Activated naive CD8-positive, alpha-beta T cell (primary cell): ENCODE measurements around the gene RCE1.

Experiments
- H3K27ac Mint-ChIP-seq: one replicate; pipeline ENCODE4 v1.8.0; 2021; ENCODE audit warnings: mixed read lengths
- H3K27me3 Mint-ChIP-seq: one replicate; pipeline ENCODE4 v1.8.0; 2021; ENCODE audit warnings: mixed read lengths
- H3K36me3 Mint-ChIP-seq: one replicate; pipeline ENCODE4 v1.8.0; 2021; ENCODE audit warnings: mixed read lengths
- H3K4me1 Mint-ChIP-seq: one replicate; pipeline ENCODE4 v1.8.0; 2021; ENCODE audit warnings: low read depth, mixed read lengths
- H3K4me3 Mint-ChIP-seq: one replicate; pipeline ENCODE4 v1.8.0; 2021; ENCODE audit warnings: mild to moderate bottlenecking, mixed read lengths
- H3K9me3 Mint-ChIP-seq: one replicate; pipeline ENCODE4 v1.8.0; 2021; ENCODE audit warnings: low read depth, mixed read lengths

RCE1 gene

DNA sequence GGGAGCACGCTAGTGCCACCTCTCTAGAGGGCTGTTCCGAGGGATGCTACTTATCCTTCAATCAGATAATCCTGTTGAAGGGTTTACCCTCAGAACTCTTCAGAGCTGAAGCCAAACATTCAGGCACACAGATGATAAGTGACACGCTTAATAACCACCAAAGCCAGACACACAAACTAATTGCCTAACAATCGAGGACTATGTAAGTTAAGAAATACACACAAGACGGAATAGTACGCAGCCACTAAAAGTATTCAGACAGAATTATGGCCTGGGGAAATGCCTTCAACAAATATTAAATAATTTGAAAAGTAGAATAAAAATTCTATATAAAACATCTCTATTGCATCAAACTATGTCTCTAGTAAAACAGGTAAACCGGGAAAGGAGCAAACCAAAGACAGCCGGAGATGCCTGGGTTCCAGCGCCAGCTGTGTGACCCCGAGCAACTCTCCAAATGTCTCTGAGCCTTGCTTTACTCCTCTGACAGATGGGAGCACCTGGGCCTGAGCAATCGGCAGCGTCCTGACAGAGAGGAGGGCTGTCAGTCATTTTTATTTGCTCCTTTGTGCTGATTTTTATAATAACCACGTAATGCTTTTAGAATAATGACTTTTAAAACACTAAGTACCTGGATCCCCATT is 25.0 kb downstream of the RCE1 start:
- H3K36me3 Mint-ChIP-seq = no peaks in the 10 kb centered on the region
- H3K27ac Mint-ChIP-seq = no peak overlapping the region
- peaks cover 10% of the 10 kb centered on the region for H3K4me1 Mint-ChIP-seq
- no peaks in the 10 kb centered on the region for H3K27me3 Mint-ChIP-seq
- no peaks in the 10 kb centered on the region for H3K9me3 Mint-ChIP-seq
- no peak overlapping the region for H3K4me3 Mint-ChIP-seq

DNA sequence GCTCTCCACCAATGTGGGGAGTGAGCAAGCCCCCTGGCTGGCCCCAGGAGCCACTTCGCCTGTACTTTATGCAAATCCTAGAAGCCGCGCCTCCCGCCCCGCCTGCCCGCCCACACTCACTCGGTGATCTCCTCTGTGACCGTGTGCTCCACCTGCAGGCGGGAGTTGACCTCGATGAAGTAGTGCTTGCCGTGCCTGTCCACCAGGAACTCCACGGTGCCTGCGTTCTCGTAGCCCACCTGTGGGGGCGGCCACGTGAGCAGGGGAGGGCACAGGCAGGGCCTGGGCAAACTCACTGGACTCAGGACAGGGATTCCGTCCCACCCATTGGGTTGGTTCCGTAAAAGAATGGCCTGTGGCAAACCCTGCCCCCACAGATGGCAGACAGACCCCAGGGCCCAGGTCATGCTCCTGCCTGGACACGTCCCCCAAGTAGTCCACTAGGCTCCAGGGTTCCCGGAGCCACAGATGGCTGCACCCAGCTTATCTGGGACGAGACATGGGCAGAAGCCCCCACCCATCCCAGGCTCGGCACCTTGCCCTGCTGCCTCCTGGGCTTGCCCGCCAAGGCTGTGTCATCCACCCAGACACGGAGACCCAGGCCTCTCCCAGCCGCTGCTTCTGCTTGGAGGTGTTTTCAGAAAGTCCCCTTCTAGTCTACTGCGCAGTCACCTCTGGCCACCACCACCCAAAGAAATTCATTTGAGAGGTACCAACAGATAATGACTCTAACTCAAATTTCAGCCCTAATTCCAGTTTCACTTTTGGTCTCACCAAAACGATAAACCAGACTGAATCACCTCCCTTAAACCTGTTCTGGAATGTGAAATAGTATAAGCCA is 25.7 kb downstream of the RCE1 start:
- H3K4me3 Mint-ChIP-seq = no peak overlapping the region
- H3K27me3 Mint-ChIP-seq = no peaks in the 10 kb centered on the region
- peaks cover 10% of the 10 kb centered on the region for H3K4me1 Mint-ChIP-seq
- H3K9me3 Mint-ChIP-seq = no peaks in the 10 kb centered on the region
- H3K36me3 Mint-ChIP-seq = no peaks in the 10 kb centered on the region
- H3K27ac Mint-ChIP-seq = no peak overlapping the region

GRCh38 chr11:66869567-66869870 is 26.3 kb downstream of the RCE1 start:
- H3K36me3 Mint-ChIP-seq = no peaks in the 10 kb centered on the region

GRCh38 chr11:66870131-66870530 is 26.9 kb downstream of the RCE1 start:
- Mint-ChIP-seq H3K27me3 (no peaks in the 10 kb centered on the region), H3K27ac (no peak overlapping the region), H3K4me3 (no peak overlapping the region), H3K36me3 (no peaks in the 10 kb centered on the region), H3K4me1 (peaks cover 10% of the 10 kb centered on the region), H3K9me3 (no peaks in the 10 kb centered on the region)

More at GRCh38 chr11:66869567-66869870, 26.3 kb downstream of the RCE1 start:
- no peak overlapping the region for H3K4me3 Mint-ChIP-seq
- H3K9me3 Mint-ChIP-seq = no peaks in the 10 kb centered on the region
- H3K4me1 Mint-ChIP-seq = peaks cover 10% of the 10 kb centered on the region
- no peaks in the 10 kb centered on the region for H3K27me3 Mint-ChIP-seq
- H3K27ac Mint-ChIP-seq = no peak overlapping the region

DNA sequence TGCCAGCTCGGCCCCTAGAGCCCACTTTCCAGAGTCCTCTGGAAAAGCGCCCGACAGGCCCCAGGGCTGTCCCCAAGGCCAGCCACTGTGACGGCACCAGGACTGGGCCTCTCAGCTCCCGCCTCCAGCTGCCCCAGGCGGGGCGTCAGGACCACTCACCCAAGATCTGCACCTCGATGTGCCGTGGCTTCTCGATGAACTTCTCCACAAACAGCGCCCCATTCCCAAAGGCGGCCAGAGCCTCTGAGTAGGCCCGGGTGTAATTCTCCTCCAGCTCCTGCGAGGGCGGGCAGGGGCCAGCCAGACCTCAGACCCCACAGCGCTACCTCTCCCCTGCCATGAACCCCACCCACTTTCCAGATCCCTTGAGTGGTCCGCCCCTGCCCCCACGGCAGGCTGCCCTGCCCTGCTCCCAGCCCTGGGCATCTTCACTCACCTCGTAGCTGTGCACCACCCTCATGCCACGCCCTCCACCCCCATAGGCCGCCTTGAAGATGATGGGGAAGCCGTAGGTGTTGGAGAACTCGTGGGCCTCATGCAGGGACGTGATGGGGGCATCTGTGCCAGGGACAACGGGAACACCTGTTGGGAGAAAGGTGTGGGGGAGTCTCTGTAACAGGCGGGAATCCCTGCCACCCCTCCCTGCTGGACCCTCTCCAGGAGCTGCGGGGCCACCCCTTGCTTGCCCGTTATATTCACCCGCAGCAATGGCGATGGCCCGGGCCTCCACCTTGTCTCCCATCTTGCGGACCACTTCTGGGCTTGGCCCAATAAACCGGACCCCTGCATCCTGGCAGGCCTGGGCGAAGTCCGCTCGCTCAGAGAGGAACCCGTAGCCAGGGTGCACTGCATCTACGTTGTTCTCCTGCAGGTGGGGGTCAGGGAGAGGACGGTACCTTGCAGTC is 27.6 kb downstream of the RCE1 start:
- no peaks in the 10 kb centered on the region for H3K9me3 Mint-ChIP-seq
- H3K4me3 Mint-ChIP-seq = no peak overlapping the region
- no peak overlapping the region for H3K27ac Mint-ChIP-seq
- H3K27me3 Mint-ChIP-seq = no peaks in the 10 kb centered on the region
- H3K36me3 Mint-ChIP-seq = no peaks in the 10 kb centered on the region
- H3K4me1 Mint-ChIP-seq = peaks cover 10% of the 10 kb centered on the region

- no peak overlapping the region for H3K27ac Mint-ChIP-seq
- H3K4me1 Mint-ChIP-seq = peaks cover 10% of the 10 kb centered on the region
- no peaks in the 10 kb centered on the region for H3K36me3 Mint-ChIP-seq
- no peaks in the 10 kb centered on the region for H3K27me3 Mint-ChIP-seq
- no peak overlapping the region for H3K4me3 Mint-ChIP-seq
- H3K9me3 Mint-ChIP-seq = no peaks in the 10 kb centered on the region
Measured at GRCh38 chr11:66871521-66871901, 28.3 kb downstream of the RCE1 start.

- H3K4me1 Mint-ChIP-seq = peaks cover 2% of the 10 kb centered on the region
- H3K27ac Mint-ChIP-seq = no peak overlapping the region
- H3K36me3 Mint-ChIP-seq = no peaks in the 10 kb centered on the region
- no peaks in the 10 kb centered on the region for H3K9me3 Mint-ChIP-seq
- H3K4me3 Mint-ChIP-seq = no peak overlapping the region
- H3K27me3 Mint-ChIP-seq = no peaks in the 10 kb centered on the region
Measured at GRCh38 chr11:66874232-66874631, 31.0 kb downstream of the RCE1 start.

- no peak overlapping the region for H3K27ac Mint-ChIP-seq
- peaks cover 3% of the 10 kb centered on the region for H3K4me1 Mint-ChIP-seq
- H3K27me3 Mint-ChIP-seq = no peaks in the 10 kb centered on the region
- H3K4me3 Mint-ChIP-seq = no peak overlapping the region
- no peaks in the 10 kb centered on the region for H3K9me3 Mint-ChIP-seq
- no peaks in the 10 kb centered on the region for H3K36me3 Mint-ChIP-seq
Measured at GRCh38 chr11:66875378-66875777, 32.1 kb downstream of the RCE1 start.

- H3K9me3 Mint-ChIP-seq = no peaks in the 10 kb centered on the region
- H3K27me3 Mint-ChIP-seq = no peaks in the 10 kb centered on the region
- no peak overlapping the region for H3K4me3 Mint-ChIP-seq
- peaks cover 12% of the 10 kb centered on the region for H3K4me1 Mint-ChIP-seq
- H3K27ac Mint-ChIP-seq = no peak overlapping the region
- H3K36me3 Mint-ChIP-seq = no peaks in the 10 kb centered on the region
Measured at GRCh38 chr11:66877588-66878385, 34.5 kb downstream of the RCE1 start.

- H3K27ac Mint-ChIP-seq = no peak overlapping the region
- H3K27me3 Mint-ChIP-seq = no peaks in the 10 kb centered on the region
- H3K9me3 Mint-ChIP-seq = no peaks in the 10 kb centered on the region
- no peaks in the 10 kb centered on the region for H3K36me3 Mint-ChIP-seq
- H3K4me3 Mint-ChIP-seq = no peak overlapping the region
- peaks cover 12% of the 10 kb centered on the region for H3K4me1 Mint-ChIP-seq
Measured at GRCh38 chr11:66878474-66878873, 35.2 kb downstream of the RCE1 start.

GRCh38 chr11:66879000-66879399 is 35.8 kb downstream of the RCE1 start:
- Mint-ChIP-seq H3K4me1 (peaks cover 12% of the 10 kb centered on the region), H3K27ac (no peak overlapping the region), H3K9me3 (no peaks in the 10 kb centered on the region), H3K36me3 (no peaks in the 10 kb centered on the region), H3K27me3 (no peaks in the 10 kb centered on the region), H3K4me3 (no peak overlapping the region)

DNA sequence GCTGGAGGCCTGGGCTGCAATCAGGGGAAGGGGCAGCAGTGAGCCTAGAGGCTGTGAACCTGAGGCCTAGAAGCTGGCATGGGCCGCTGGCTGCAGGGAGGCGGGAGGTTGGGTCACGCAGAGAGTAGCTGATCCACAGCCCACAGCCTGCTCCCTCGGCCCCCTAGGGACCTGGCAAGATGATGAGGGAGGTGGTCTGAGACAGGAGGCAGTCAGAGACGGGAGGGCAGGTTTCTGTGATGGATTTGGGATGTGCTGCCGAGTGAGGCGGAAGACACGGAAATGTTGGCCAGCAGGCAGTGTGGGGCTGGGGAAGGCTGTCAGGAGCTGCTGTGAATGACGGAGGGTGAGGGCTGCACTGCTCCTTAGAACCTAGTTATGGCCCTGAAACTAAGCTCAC is 36.3 kb downstream of the RCE1 start:
- no peak overlapping the region for H3K27ac Mint-ChIP-seq
- no peaks in the 10 kb centered on the region for H3K9me3 Mint-ChIP-seq
- no peaks in the 10 kb centered on the region for H3K27me3 Mint-ChIP-seq
- peaks cover 12% of the 10 kb centered on the region for H3K4me1 Mint-ChIP-seq
- H3K4me3 Mint-ChIP-seq = no peak overlapping the region
- no peaks in the 10 kb centered on the region for H3K36me3 Mint-ChIP-seq

DNA sequence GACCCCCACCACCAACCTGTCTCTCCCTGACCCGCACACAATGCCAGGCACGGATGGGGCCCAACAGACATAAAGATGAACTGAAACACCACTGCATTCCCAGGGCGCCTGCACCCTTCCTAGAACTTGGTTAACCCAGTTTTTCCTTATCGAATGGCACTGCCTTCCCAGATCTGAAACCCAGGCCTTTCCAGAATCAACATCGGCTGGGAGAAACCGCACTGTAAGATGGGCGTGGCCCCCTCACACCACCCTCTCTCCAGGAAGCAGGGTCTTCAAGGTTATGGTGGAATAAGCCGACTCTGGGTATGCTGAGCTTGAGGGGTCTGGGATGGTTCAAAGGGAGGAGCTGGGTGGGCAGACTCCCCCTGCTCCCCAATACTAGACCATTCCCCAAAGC is 36.8 kb downstream of the RCE1 start:
- Mint-ChIP-seq H3K4me3 (no peak overlapping the region), H3K27me3 (no peaks in the 10 kb centered on the region), H3K27ac (no peak overlapping the region), H3K4me1 (peaks cover 12% of the 10 kb centered on the region), H3K36me3 (no peaks in the 10 kb centered on the region), H3K9me3 (no peaks in the 10 kb centered on the region)

- Mint-ChIP-seq H3K4me3 (no peak overlapping the region), H3K27me3 (no peaks in the 10 kb centered on the region), H3K27ac (no peak overlapping the region), H3K36me3 (no peaks in the 10 kb centered on the region), H3K9me3 (no peaks in the 10 kb centered on the region), H3K4me1 (peaks cover 12% of the 10 kb centered on the region)
Measured at GRCh38 chr11:66880496-66881450, 37.5 kb downstream of the RCE1 start.
